Measurements from ENCODE around the gene HOXB1. TPM values are rescaled to one million over a fixed set of nuclear protein-coding genes. Genes with fewer than 3 reads are reported as not detected.

The HOXB1 gene
- total and polyA plus RNA-seq, 2 of the 13 experiments (the other 11 are each of a cell fraction or from before 2014, with no cell fraction given), result not detected

DNA sequence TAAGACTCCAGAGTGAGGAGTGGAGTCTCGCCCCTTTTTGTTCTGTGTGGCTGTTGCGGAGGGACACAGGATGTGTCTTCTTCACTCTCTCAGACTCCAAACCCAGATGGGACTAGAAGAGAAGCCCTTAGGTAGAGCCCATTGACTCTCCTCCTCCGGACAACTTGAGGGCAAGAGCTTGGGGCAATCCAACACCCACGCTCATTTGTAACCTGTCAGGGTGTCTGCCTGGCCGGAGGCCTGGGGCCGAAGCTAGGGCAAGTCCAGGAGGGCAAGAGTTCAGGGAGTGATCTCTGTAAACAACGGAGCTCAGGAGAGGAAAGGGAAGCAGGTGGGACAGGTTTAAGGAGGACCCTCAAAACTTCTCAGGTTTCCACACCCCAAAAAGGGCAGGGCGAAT, 1.4 kb upstream of the HOXB1 start (continued):
- TF ChIP-seq, protein P1, sequence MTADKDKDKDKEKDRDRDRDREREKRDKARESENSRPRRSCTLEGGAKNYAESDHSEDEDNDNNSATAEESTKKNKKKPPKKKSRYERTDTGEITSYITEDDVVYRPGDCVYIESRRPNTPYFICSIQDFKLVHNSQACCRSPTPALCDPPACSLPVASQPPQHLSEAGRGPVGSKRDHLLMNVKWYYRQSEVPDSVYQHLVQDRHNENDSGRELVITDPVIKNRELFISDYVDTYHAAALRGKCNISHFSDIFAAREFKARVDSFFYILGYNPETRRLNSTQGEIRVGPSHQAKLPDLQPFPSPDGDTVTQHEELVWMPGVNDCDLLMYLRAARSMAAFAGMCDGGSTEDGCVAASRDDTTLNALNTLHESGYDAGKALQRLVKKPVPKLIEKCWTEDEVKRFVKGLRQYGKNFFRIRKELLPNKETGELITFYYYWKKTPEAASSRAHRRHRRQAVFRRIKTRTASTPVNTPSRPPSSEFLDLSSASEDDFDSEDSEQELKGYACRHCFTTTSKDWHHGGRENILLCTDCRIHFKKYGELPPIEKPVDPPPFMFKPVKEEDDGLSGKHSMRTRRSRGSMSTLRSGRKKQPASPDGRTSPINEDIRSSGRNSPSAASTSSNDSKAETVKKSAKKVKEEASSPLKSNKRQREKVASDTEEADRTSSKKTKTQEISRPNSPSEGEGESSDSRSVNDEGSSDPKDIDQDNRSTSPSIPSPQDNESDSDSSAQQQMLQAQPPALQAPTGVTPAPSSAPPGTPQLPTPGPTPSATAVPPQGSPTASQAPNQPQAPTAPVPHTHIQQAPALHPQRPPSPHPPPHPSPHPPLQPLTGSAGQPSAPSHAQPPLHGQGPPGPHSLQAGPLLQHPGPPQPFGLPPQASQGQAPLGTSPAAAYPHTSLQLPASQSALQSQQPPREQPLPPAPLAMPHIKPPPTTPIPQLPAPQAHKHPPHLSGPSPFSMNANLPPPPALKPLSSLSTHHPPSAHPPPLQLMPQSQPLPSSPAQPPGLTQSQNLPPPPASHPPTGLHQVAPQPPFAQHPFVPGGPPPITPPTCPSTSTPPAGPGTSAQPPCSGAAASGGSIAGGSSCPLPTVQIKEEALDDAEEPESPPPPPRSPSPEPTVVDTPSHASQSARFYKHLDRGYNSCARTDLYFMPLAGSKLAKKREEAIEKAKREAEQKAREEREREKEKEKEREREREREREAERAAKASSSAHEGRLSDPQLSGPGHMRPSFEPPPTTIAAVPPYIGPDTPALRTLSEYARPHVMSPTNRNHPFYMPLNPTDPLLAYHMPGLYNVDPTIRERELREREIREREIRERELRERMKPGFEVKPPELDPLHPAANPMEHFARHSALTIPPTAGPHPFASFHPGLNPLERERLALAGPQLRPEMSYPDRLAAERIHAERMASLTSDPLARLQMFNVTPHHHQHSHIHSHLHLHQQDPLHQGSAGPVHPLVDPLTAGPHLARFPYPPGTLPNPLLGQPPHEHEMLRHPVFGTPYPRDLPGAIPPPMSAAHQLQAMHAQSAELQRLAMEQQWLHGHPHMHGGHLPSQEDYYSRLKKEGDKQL (CRISPR knock-in tag; IDR thresholded peaks at IDR 0.05; ENCODE audit: low read depth), result no peak
- TF ChIP-seq, protein P2, sequence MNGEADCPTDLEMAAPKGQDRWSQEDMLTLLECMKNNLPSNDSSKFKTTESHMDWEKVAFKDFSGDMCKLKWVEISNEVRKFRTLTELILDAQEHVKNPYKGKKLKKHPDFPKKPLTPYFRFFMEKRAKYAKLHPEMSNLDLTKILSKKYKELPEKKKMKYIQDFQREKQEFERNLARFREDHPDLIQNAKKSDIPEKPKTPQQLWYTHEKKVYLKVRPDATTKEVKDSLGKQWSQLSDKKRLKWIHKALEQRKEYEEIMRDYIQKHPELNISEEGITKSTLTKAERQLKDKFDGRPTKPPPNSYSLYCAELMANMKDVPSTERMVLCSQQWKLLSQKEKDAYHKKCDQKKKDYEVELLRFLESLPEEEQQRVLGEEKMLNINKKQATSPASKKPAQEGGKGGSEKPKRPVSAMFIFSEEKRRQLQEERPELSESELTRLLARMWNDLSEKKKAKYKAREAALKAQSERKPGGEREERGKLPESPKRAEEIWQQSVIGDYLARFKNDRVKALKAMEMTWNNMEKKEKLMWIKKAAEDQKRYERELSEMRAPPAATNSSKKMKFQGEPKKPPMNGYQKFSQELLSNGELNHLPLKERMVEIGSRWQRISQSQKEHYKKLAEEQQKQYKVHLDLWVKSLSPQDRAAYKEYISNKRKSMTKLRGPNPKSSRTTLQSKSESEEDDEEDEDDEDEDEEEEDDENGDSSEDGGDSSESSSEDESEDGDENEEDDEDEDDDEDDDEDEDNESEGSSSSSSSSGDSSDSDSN (CRISPR knock-in tag; IDR thresholded peaks at IDR 0.05), result no peak
- TF ChIP-seq, protein P3, sequence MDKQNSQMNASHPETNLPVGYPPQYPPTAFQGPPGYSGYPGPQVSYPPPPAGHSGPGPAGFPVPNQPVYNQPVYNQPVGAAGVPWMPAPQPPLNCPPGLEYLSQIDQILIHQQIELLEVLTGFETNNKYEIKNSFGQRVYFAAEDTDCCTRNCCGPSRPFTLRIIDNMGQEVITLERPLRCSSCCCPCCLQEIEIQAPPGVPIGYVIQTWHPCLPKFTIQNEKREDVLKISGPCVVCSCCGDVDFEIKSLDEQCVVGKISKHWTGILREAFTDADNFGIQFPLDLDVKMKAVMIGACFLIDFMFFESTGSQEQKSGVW (CRISPR knock-in tag; IDR thresholded peaks at IDR 0.05; ENCODE audit: borderline replicate concordance), result no peak
- TF ChIP-seq, protein P4, sequence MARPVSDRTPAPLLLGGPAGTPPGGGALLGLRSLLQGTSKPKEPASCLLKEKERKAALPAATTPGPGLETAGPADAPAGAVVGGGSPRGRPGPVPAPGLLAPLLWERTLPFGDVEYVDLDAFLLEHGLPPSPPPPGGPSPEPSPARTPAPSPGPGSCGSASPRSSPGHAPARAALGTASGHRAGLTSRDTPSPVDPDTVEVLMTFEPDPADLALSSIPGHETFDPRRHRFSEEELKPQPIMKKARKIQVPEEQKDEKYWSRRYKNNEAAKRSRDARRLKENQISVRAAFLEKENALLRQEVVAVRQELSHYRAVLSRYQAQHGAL (CRISPR knock-in tag; IDR thresholded peaks at IDR 0.05; ENCODE audit: not compliant biosample characterization), result no peak
- TF ChIP-seq FOXO1 (CRISPR knock-in tag; IDR thresholded peaks at IDR 0.05) (no peak), ZNF331 (CRISPR knock-in tag; IDR thresholded peaks at IDR 0.05) (no peak), CREM (IDR thresholded peaks at IDR 0.05) (no peak), CREM (CRISPR knock-in tag; IDR thresholded peaks at IDR 0.05) (no peak), ZNF780A (CRISPR knock-in tag; IDR thresholded peaks at IDR 0.05) (no peak), AKAP8 (CRISPR knock-in tag; IDR thresholded peaks at IDR 0.05) (no peak), ZFP1 (CRISPR knock-in tag; IDR thresholded peaks at IDR 0.05) (no peak), ZNF430 (CRISPR knock-in tag; IDR thresholded peaks at IDR 0.05) (no peak), HDAC1 (CRISPR knock-in tag; IDR thresholded peaks at IDR 0.05) (no peak), JUNB (CRISPR knock-in tag; IDR thresholded peaks at IDR 0.05; ENCODE audit: borderline replicate concordance) (no peak)
- TF ChIP-seq, protein P5, sequence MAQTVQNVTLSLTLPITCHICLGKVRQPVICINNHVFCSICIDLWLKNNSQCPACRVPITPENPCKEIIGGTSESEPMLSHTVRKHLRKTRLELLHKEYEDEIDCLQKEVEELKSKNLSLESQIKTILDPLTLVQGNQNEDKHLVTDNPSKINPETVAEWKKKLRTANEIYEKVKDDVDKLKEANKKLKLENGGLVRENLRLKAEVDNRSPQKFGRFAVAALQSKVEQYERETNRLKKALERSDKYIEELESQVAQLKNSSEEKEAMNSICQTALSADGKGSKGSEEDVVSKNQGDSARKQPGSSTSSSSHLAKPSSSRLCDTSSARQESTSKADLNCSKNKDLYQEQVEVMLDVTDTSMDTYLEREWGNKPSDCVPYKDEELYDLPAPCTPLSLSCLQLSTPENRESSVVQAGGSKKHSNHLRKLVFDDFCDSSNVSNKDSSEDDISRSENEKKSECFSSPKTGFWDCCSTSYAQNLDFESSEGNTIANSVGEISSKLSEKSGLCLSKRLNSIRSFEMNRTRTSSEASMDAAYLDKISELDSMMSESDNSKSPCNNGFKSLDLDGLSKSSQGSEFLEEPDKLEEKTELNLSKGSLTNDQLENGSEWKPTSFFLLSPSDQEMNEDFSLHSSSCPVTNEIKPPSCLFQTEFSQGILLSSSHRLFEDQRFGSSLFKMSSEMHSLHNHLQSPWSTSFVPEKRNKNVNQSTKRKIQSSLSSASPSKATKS (CRISPR knock-in tag; IDR thresholded peaks at IDR 0.05), result no peak
- TF ChIP-seq, protein P6, sequence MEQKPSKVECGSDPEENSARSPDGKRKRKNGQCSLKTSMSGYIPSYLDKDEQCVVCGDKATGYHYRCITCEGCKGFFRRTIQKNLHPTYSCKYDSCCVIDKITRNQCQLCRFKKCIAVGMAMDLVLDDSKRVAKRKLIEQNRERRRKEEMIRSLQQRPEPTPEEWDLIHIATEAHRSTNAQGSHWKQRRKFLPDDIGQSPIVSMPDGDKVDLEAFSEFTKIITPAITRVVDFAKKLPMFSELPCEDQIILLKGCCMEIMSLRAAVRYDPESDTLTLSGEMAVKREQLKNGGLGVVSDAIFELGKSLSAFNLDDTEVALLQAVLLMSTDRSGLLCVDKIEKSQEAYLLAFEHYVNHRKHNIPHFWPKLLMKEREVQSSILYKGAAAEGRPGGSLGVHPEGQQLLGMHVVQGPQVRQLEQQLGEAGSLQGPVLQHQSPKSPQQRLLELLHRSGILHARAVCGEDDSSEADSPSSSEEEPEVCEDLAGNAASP (CRISPR knock-in tag; IDR thresholded peaks at IDR 0.05; ENCODE audit: borderline replicate concordance), result no peak
